Ishikawa (cell line): ENCODE results near the gene CREBRF.

Experiments
- CEBPB ChIP-seq: IDR thresholded peaks from 2 replicates; pipeline ENCODE4 v1.6.1; 2012
- CREB1 ChIP-seq: IDR thresholded peaks from 2 replicates; pipeline ENCODE4 v1.6.1; 2012; ENCODE audit warnings: low read depth
- EGR1 ChIP-seq: IDR thresholded peaks from 2 replicates; pipeline ENCODE4 v1.6.1; 2012
- EP300 ChIP-seq: IDR thresholded peaks from 2 replicates; pipeline ENCODE4 v1.6.1; 2012; ENCODE audit warnings: borderline replicate concordance
- FOXM1 ChIP-seq: IDR thresholded peaks from 2 replicates; pipeline ENCODE4 v1.6.1; 2012; ENCODE audit warnings: low read depth, borderline replicate concordance
- MAX ChIP-seq: IDR thresholded peaks from 2 replicates; pipeline ENCODE4 v1.6.1; 2012
- RAD21 ChIP-seq: IDR thresholded peaks from 2 replicates; pipeline ENCODE4 v1.6.1; 2012; ENCODE audit warnings: low read depth
- REST ChIP-seq: IDR thresholded peaks from 2 replicates; pipeline ENCODE4 v1.6.1; 2012; ENCODE audit warnings: low read depth, mild to moderate bottlenecking
- TAF1 ChIP-seq: IDR thresholded peaks from 2 replicates; pipeline ENCODE4 v1.6.1; 2012; ENCODE audit warnings: low read depth, mild to moderate bottlenecking
- TCF12 ChIP-seq: IDR thresholded peaks from 2 replicates; pipeline ENCODE4 v1.6.1; 2012; ENCODE audit warnings: low read depth
- TEAD4 ChIP-seq: IDR thresholded peaks from 2 replicates; pipeline ENCODE4 v1.6.1; 2012
- YY1 ChIP-seq: IDR thresholded peaks from 2 replicates; pipeline ENCODE4 v1.6.1; 2012; ENCODE audit warnings: low read depth

DNA sequence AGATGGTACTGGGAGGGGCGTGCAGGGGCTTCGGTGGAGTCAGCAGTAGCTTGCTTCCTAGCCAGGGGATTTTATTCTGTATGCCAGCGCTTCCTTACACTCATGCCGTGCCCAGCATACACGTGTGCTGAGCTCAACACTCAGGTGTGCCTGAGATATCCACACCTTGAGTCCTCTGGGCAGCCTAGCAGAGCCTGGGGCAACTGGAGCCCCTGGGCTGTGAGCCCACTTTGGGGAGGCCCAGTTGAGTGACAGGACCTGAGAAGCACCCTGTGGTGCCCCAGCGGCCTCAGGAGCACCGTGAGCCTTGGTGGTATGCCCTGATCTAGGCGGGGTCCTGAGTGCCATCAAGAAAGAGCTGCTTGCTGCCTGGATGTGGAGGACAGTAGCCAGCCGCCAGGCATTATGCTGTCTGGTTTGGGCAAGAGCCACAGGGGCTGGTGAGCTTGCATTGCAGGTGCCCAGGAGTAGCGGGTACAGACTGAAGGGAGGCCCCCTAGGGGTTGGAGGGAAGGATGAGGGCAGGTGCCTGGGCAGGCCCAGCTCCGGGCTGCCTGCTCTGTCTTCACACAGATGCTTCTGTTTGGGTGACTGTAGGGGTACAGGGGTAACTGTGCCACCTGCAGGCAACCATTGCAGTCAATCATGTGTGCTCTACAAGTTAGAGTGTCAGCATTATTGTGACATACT is 131.0 kb downstream of the CREBRF start:
- no peak for TF ChIP-seq TCF12
- TF ChIP-seq CEBPB = no peak
- TF ChIP-seq MAX = no peak
- no peak for TF ChIP-seq REST
- TF ChIP-seq TAF1 = no peak
- TF ChIP-seq FOXM1 = no peak
- no peak for TF ChIP-seq RAD21
- no peak for TF ChIP-seq CREB1
- TF ChIP-seq EP300 = no peak
- no peak for TF ChIP-seq EGR1
- no peak for TF ChIP-seq TEAD4
- TF ChIP-seq YY1 = no peak
